Measurements from ENCODE around the gene ZNF701. TPM values are rescaled to one million over a fixed set of nuclear protein-coding genes. Genes with fewer than 3 reads are reported as not detected.
"Not testable (repeated sequence)": the region's sequence is repeated elsewhere in the genome, so short reads cannot be mapped to it uniquely, and the experiment has no call there.

The ZNF701 gene
- polyA plus RNA-seq (2013, experiment 1 of 2) = 6.9 TPM
- polyA plus RNA-seq (2013, experiment 2 of 2) = 8.5 TPM

DNA sequence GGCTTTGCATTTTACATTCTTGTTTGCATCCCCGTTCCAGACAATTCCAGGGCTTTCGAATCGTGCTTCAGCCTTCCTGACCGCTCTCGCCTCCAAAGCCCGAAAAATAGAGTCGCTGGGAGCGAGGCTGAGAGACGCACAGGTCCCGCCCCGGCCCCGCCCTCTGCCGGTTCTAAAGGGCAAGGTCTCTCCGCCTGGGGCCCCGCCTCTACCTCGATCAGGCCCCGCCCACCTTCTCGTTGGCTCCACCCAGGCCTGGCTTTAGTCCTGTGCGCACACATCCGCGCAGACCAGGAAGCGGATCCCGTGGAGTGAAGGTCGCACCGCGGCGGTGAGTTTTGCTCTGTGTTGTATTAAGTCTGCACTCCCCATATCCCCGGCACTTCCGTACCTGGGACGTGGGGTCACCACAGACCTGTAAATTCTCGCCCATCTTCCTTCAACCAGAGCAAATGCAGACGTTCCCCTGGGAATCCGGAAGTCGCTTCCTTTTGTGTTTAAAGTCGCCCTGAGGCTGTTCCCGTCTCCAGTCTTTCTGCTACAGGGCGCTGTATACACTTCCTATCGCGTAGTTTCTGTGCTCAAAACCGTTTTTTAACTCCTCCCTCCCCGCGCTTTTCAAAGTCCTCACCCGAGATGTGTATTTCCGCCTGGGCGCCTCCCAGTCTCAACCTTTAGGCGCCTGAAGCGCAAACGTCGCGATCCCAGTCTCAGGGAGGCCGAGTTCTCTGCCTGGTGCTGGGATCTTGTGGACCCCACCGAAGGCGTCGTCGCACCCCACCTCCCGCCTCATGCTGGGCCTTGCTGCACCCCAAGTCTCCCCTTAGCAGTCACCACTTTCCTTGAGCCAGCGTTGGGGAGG is at the start of gene ZNF701:
Gene ZNF701, plus strand, starts transcription at position 288 of the 862 bp plus-strand sequence. CDS start 3,861 bp downstream, outside the sequence.
- Histone ChIP-seq H3K27me3 (ENCODE audit: insufficient read depth, low read length) (no peaks in the 10 kb centered on the region), H3K4me3 (ENCODE audit: low read length) (peak within 1 kb of the TSS; percentile 87), H3K27ac (ENCODE audit: low read depth, low read length) (peak within 1 kb of the TSS; percentile 85), H3K9ac (ENCODE audit: low read depth, low read length) (peak within 1 kb of the TSS; percentile 91), H3K36me3 (ENCODE audit: insufficient read depth, low read length) (peaks cover 26% of the 10 kb centered on the region), H3K9me3 (ENCODE audit: insufficient read depth, low read depth, low read length) (no peaks in the 10 kb centered on the region), H3K4me1 (ENCODE audit: insufficient read depth, low read length) (peaks cover 20% of the 10 kb centered on the region)
- under 1% methylated on average over 57 of the region's 57 CpGs for WGBS

DNA sequence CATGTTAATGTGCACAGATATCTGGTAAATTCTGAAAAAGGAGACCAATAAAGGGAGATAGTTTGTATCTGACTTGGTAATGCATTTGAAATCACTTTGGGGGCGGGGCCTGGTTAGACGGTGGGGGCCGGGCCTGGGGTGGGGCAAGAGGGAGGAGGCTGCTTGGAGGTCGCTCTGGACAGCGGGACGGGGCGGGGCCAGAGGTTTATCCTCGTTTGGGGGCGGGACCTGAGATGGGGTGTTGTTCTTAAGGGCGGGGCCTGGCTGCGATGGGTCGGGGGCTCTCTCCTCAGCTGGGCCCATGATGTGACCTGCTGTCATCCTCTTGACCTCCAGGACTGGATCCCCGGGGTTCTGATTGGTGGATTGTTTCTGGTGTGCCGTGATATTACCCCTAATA is 47.5 kb upstream of the ZNF701 start:
- Histone ChIP-seq H3K9ac (ENCODE audit: low read depth, low read length) (no peak overlapping the region), H3K27me3 (ENCODE audit: insufficient read depth, low read length) (no peaks in the 10 kb centered on the region), H3K27ac (ENCODE audit: low read depth, low read length) (no peak overlapping the region), H3K36me3 (ENCODE audit: insufficient read depth, low read length) (no peaks in the 10 kb centered on the region), H3K9me3 (ENCODE audit: insufficient read depth, low read depth, low read length) (no peaks in the 10 kb centered on the region), H3K4me1 (ENCODE audit: insufficient read depth, low read length) (peaks cover 34% of the 10 kb centered on the region), H3K4me3 (ENCODE audit: low read length) (no peak overlapping the region)
- WGBS = 94% methylated on average over 14 of the region's 14 CpGs

DNA sequence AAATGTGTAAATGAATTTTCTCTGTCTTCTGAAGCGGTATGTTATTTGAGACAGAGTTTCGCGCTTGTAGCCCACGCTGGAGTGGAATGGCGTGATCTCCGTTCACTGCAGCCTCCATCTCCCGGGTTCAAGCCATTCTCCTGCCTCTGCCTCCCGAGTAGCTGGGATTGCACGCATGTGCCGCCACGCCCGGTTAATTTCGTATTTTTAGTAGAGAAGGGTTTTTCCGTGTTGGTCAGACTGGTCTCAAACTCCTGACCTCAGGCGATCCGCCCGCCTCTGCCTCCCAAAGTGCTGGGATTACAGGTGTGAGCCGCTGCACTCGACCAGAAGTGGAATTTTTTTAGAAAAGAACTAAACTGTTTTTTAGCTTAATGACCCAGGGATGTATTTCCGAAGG is 46.0 kb upstream of the ZNF701 start:
- no peak overlapping the region for H3K4me3 ChIP-seq (ENCODE audit: low read length)
- no peak overlapping the region for H3K27ac ChIP-seq (ENCODE audit: low read depth, low read length)
- no peaks in the 10 kb centered on the region for H3K9me3 ChIP-seq (ENCODE audit: insufficient read depth, low read depth, low read length)
- no peaks in the 10 kb centered on the region for H3K36me3 ChIP-seq (ENCODE audit: insufficient read depth, low read length)
- no peaks in the 10 kb centered on the region for H3K27me3 ChIP-seq (ENCODE audit: insufficient read depth, low read length)
- H3K4me1 ChIP-seq (ENCODE audit: insufficient read depth, low read length) = peaks cover 24% of the 10 kb centered on the region
- WGBS = 90% methylated on average over 20 of the region's 20 CpGs
- H3K9ac ChIP-seq (ENCODE audit: low read depth, low read length) = no peak overlapping the region

DNA sequence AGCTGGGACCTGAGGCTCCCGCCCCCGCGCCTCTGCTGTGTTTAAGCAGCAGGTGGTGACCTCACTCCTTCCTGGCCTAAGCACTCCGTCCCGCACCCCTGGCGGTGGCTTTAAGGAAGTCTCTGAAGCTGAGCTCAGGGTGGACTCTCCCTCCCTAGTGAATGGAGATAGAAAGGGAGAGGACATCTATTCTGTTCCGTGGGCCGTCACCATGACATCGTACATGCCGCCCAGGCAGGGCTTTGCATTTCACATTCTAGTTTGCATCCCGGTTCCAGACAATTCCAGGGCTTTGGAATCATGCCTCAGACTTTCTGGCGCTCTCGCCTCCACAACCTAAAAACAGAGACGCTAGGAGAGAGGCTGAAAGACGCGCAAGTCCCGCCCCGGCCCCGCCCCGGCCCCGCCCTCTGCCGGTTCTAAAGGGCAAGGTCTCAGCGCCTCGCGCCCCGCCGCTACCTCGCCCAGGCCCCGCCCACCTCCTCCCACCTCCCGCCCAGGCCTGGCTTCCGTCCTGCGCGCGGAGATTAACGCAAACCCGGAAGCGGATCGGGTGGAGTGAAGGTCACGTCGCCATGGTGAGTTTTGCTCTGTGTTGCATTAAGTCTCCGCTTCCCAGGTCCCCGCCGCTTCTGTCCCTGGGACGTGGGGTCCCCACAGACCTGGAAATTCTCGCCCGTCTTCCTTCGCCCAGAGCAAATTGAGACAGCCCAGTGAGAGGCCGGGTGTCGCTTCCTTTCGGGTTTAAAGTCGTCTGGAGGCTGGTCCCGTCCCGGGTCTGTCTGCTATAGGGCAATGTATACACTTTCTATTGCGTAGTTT is 42.7 kb upstream of the ZNF701 start, which contains the start of gene ZNF808:
Gene ZNF808, plus strand, starts transcription at position 535 of the 822 bp plus-strand sequence. CDS start 15,617 bp downstream, outside the sequence.
- H3K36me3 ChIP-seq (ENCODE audit: insufficient read depth, low read length) = no peaks in the 10 kb centered on the region
- peak within 1 kb of the TSS; percentile 96 for H3K4me3 ChIP-seq (ENCODE audit: low read length)
- peak within 1 kb of the TSS; percentile 80 for H3K9ac ChIP-seq (ENCODE audit: low read depth, low read length)
- peak within 1 kb of the TSS; percentile 89 for H3K27ac ChIP-seq (ENCODE audit: low read depth, low read length)
- no peaks in the 10 kb centered on the region for H3K27me3 ChIP-seq (ENCODE audit: insufficient read depth, low read length)
- under 1% methylated on average over 47 of the region's 54 CpGs for WGBS
- no peaks in the 10 kb centered on the region for H3K4me1 ChIP-seq (ENCODE audit: insufficient read depth, low read length)
- no peaks in the 10 kb centered on the region for H3K9me3 ChIP-seq (ENCODE audit: insufficient read depth, low read depth, low read length)

DNA sequence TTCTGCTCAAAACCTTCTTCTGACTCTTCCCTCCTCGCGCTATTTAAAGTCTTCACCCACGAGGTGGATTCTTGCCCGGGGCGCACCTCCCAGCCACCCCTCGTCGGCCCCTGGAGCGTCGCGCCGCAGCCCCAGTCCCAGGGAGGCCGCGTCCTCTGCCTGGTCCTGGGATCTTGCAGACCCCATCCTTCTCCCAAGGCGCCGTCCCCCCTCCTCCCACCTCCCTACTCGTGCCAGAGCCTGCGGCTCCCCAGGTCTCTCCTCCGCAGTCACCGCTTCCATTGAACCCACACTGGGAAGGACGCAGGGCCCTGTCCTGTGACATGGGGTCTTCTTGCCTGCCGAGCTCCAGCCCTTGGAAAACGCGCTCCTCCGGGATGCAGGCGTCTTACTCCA is 42.1 kb upstream of the ZNF701 start:
- H3K4me1 ChIP-seq (ENCODE audit: insufficient read depth, low read length) = no peaks in the 10 kb centered on the region
- no peak overlapping the region for H3K27ac ChIP-seq (ENCODE audit: low read depth, low read length)
- no peaks in the 10 kb centered on the region for H3K36me3 ChIP-seq (ENCODE audit: insufficient read depth, low read length)
- peak overlapping the region; percentile 96 for H3K4me3 ChIP-seq (ENCODE audit: low read length)
- whole genome bisulfite sequencing = 1% methylated on average over 25 of the region's 25 CpGs
- no peaks in the 10 kb centered on the region for H3K27me3 ChIP-seq (ENCODE audit: insufficient read depth, low read length)
- H3K9ac ChIP-seq (ENCODE audit: low read depth, low read length) = peak overlapping the region; percentile 80
- H3K9me3 ChIP-seq (ENCODE audit: insufficient read depth, low read depth, low read length) = no peaks in the 10 kb centered on the region

DNA sequence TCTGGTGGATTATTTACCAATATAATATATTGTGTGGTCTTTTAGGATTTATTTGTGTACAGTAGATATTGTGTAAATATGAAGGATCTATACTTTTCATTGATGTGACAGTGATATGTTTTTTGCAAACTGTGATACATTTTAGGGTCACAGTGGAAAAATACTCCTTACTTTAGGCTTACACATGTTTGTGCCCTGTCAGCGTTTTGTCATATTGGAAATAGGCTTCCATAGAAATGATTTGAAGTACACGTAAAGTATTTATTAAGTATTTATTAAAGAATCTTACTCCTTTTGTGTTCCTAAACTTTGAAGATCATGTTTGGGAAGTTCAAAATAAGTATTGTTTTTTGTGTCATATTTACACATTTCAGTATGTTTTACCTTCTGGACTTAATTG is 37.6 kb upstream of the ZNF701 start:
- Histone ChIP-seq H3K9ac (ENCODE audit: low read depth, low read length) (no peak overlapping the region), H3K27me3 (ENCODE audit: insufficient read depth, low read length) (peaks cover 5% of the 10 kb centered on the region; the same call in 1 of the 2 replicates), H3K9me3 (ENCODE audit: insufficient read depth, low read depth, low read length) (no peaks in the 10 kb centered on the region), H3K36me3 (ENCODE audit: insufficient read depth, low read length) (no peaks in the 10 kb centered on the region), H3K27ac (ENCODE audit: low read depth, low read length) (no peak overlapping the region), H3K4me3 (ENCODE audit: low read length) (no peak overlapping the region), H3K4me1 (ENCODE audit: insufficient read depth, low read length) (no peaks in the 10 kb centered on the region)
- WGBS = no CpG with 5 or more reads among the region's 2 CpGs

DNA sequence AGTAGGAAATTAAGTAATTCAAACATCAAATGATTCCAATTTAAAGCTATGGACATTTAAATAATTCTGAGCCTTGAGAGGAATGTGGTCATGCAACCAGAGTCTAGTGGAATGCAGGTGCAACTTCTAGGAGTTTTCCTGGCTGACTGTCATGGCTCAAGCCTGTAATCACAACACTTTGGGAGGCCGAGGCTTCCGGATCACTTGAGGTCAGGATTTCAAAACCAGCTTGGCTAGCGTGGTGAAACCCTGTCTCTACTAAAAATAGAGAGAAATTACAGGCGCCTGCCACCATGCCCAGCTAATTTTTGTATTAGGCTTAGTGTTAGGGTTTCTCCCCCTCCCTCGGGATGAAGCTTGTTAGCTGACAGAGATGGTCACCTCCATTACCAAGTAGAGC is 36.2 kb upstream of the ZNF701 start:
- Histone ChIP-seq H3K4me1 (ENCODE audit: insufficient read depth, low read length) (no peaks in the 10 kb centered on the region), H3K4me3 (ENCODE audit: low read length) (no peak overlapping the region), H3K9ac (ENCODE audit: low read depth, low read length) (no peak overlapping the region), H3K27me3 (ENCODE audit: insufficient read depth, low read length) (peaks cover 5% of the 10 kb centered on the region; the same call in 1 of the 2 replicates), H3K9me3 (ENCODE audit: insufficient read depth, low read depth, low read length) (no peaks in the 10 kb centered on the region), H3K27ac (ENCODE audit: low read depth, low read length) (no peak overlapping the region), H3K36me3 (ENCODE audit: insufficient read depth, low read length) (no peaks in the 10 kb centered on the region)
- whole genome bisulfite sequencing = over 99% methylated on average over 5 of the region's 5 CpGs

DNA sequence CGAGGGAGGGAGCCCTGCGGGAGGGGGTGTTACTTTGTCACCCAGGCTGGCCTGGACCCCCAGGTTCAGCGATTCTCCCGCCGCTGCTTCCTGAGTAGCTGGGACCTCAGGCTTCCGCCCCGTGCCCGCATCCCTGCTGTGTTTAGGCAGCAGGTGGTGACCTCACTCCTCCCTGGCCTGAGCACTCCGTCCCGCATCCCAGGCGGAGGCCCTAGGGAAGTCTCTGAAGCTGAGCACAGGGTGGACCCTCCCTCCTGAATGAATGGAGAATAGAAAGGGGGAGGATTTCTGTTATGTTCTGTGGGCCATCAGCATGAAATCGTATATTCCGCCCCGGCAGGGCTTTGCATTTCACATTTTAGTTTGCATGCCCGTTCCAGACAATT is 34.7 kb upstream of the ZNF701 start:
- peak overlapping the region; percentile 79 for H3K4me3 ChIP-seq (ENCODE audit: low read length)
- H3K9ac ChIP-seq (ENCODE audit: low read depth, low read length) = 0 out of 2 replicates have a peak overlapping the region, but pooled peaks have one; percentile 12
- peak overlapping the region; percentile 60; the same call in 1 of the 2 replicates for H3K27ac ChIP-seq (ENCODE audit: low read depth, low read length)

DNA sequence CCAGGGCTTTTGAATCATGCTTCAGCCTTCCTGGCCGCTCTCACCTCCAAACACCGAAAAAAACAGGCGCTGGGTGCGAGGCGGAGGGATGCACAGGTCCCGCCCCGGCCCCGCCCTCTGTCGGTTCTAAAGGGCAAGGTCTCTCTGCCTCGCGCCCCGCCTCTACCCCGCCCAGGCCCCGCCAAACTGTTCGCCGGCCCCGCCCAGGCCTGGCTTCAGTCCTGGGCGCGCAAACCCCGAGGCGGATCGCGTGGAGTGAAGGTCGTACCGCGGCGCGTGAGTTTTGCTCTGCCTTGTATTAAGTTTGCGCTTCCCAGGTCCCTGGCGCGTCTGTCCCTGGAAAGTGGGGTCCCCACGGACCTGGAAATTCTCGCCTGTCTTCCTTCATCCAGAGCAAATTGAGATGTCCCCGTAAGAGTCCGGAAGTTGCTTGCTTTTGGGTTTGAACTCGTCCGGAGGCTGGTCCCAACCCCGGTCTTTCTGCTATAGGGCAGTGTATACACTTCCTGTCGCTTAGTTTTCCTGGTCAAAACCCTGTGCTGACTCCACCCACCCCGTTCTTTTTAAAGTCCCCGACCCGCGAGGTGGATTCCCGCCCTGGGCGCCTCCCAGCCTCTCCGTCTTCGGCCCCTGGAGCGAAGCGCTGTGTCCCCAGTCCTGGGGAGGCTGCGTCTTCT is 34.2 kb upstream of the ZNF701 start:
- H3K36me3 ChIP-seq (ENCODE audit: insufficient read depth, low read length) = no peaks in the 10 kb centered on the region
- peak overlapping the region; percentile 67; the same call in 1 of the 2 replicates for H3K27ac ChIP-seq (ENCODE audit: low read depth, low read length)
- peak overlapping the region; percentile 80 for H3K9ac ChIP-seq (ENCODE audit: low read depth, low read length)
- peaks cover 5% of the 10 kb centered on the region; the same call in 1 of the 2 replicates for H3K27me3 ChIP-seq (ENCODE audit: insufficient read depth, low read length)
- no peaks in the 10 kb centered on the region for H3K9me3 ChIP-seq (ENCODE audit: insufficient read depth, low read depth, low read length)
- WGBS = 1% methylated on average over 50 of the region's 50 CpGs
- no peaks in the 10 kb centered on the region for H3K4me1 ChIP-seq (ENCODE audit: insufficient read depth, low read length)
- peak overlapping the region; percentile 79 for H3K4me3 ChIP-seq (ENCODE audit: low read length)

More for the DNA sequence above, 34.7 kb upstream of the ZNF701 start:
- not testable (repeated sequence) for H3K27me3 ChIP-seq (ENCODE audit: insufficient read depth, low read length); H3K4me1 ChIP-seq (ENCODE audit: insufficient read depth, low read length); H3K36me3 ChIP-seq (ENCODE audit: insufficient read depth, low read length); H3K9me3 ChIP-seq (ENCODE audit: insufficient read depth, low read depth, low read length)
- WGBS = 1% methylated on average over 15 of the region's 15 CpGs

DNA sequence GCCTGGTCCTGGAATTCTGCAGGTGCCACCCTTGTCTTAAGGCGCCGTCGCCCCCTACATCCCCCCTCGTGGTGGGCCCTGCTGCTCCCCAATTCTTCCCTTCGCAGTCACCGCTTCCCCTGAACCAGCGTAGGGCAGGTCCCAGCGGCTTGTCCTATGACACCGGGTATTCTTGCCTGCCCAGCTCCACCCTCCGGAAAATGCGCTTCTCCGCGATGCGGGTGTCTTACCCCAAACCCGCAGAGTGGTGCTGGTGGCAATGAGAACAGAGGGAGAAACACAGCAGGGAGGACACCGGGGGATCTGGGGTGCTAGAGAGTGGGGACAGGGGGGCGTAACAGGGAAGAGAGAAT is 33.7 kb upstream of the ZNF701 start:
- H3K4me3 ChIP-seq (ENCODE audit: low read length) = peak overlapping the region; percentile 79
- no peaks in the 10 kb centered on the region for H3K36me3 ChIP-seq (ENCODE audit: insufficient read depth, low read length)
- no peaks in the 10 kb centered on the region for H3K4me1 ChIP-seq (ENCODE audit: insufficient read depth, low read length)
- peak overlapping the region; percentile 80 for H3K9ac ChIP-seq (ENCODE audit: low read depth, low read length)
- 2% methylated on average over 17 of the region's 17 CpGs for WGBS
- no peak overlapping the region for H3K27ac ChIP-seq (ENCODE audit: low read depth, low read length)
- H3K9me3 ChIP-seq (ENCODE audit: insufficient read depth, low read depth, low read length) = no peaks in the 10 kb centered on the region
- H3K27me3 ChIP-seq (ENCODE audit: insufficient read depth, low read length) = peaks cover 5% of the 10 kb centered on the region; the same call in 1 of the 2 replicates

Measured in HUES64 (cell line).